WTC11 (cell line): ENCODE results near the gene TTLL5.

Source experiments
- CBFB ChIP-seq: sonication (generic); formaldehyde crosslinking; IDR thresholded peaks from 2 replicates; pipeline ENCODE4 v1.8.1; 2022; ENCODE audit warnings: mild to moderate bottlenecking, low read depth, missing genetic modification reagents
- CTCF ChIP-seq: fragments of 200-600 bp; IDR thresholded peaks from 2 replicates; pipeline ENCODE4 v1.8.0; 2022; ENCODE audit warnings: antibody characterized with exemption
- STAT6 ChIP-seq: sonication (generic); formaldehyde crosslinking; conservative IDR thresholded peaks from 2 replicates; pipeline ENCODE4 v1.8.1; 2023; ENCODE audit warnings: mild to moderate bottlenecking, low read depth, missing genetic modification reagents, moderate library complexity

GRCh38 chr14:75864352-75864751, 203.3 kb downstream of the TTLL5 start:
- TF ChIP-seq CBFB (no peak), CTCF (no peak), STAT6 (CRISPR knock-in tag) (no peak)
